ENCODE results near the gene ACHE. TPM values are rescaled to one million over a fixed set of nuclear protein-coding genes. Genes with fewer than 3 reads are reported as not detected.

Gene ACHE
- total RNA-seq, 6 donors from 2014 or later: 1.3 to 2.9 (median 2.2) TPM; not detected in 1

- TF ChIP-seq POLR2AphosphoS5 (IDR thresholded peaks at IDR 0.05): no peak
- TF ChIP-seq POLR2A (IDR thresholded peaks at IDR 0.05): no peak
- TF ChIP-seq, protein P1, sequence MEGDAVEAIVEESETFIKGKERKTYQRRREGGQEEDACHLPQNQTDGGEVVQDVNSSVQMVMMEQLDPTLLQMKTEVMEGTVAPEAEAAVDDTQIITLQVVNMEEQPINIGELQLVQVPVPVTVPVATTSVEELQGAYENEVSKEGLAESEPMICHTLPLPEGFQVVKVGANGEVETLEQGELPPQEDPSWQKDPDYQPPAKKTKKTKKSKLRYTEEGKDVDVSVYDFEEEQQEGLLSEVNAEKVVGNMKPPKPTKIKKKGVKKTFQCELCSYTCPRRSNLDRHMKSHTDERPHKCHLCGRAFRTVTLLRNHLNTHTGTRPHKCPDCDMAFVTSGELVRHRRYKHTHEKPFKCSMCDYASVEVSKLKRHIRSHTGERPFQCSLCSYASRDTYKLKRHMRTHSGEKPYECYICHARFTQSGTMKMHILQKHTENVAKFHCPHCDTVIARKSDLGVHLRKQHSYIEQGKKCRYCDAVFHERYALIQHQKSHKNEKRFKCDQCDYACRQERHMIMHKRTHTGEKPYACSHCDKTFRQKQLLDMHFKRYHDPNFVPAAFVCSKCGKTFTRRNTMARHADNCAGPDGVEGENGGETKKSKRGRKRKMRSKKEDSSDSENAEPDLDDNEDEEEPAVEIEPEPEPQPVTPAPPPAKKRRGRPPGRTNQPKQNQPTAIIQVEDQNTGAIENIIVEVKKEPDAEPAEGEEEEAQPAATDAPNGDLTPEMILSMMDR (IDR thresholded peaks at IDR 0.05): no peak
- no peak for TF ChIP-seq EP300 (IDR thresholded peaks at IDR 0.05)
- peaks cover 0 to 32% (median 22%) of the 10 kb centered on the region in 4 donors for H3K27me3 ChIP-seq
- no peak for ATAC-seq (ENCODE audit: low FRiP score in 2 of 2)
- H3K4me3 ChIP-seq: peak overlapping the region in 2 of 4 donors; percentile 50 to 53
- WGBS, 2 donors: 60 to 72% methylated on average over 21 to 25 of the region's 40 CpGs
- H3K27ac ChIP-seq: no peak overlapping the region
- H3K36me3 ChIP-seq: no peaks in the 10 kb centered on the region
- H3K9me3 ChIP-seq: no peaks in the 10 kb centered on the region
- peak in 1 of 2 donors; percentile 76 for DNase-seq
- H3K4me1 ChIP-seq: peaks cover 34 to 49% (median 43%) of the 10 kb centered on the region in 4 donors
Measured at GRCh38 chr7:100893910-100894721, 1.6 kb downstream of the ACHE start.

GRCh38 chr7:100893318-100893895 lies 2.3 kb downstream of the ACHE start:
- H3K27me3 ChIP-seq: peaks cover 0 to 32% (median 22%) of the 10 kb centered on the region in 4 donors
- WGBS, 2 donors: 92 to 94% methylated on average over 20 to 31 of the region's 32 CpGs

GRCh38 chr7:100892364-100893317 lies 3.0 kb downstream of the ACHE start:
- H3K4me1 ChIP-seq: peaks cover 49 to 63% (median 58%) of the 10 kb centered on the region in 4 donors
- 92 to 95% methylated on average over 28 to 44 of the region's 44 CpGs for WGBS, 2 donors
- DNase-seq: peak in 1 of 2 donors; percentile 75

More at GRCh38 chr7:100893318-100893895, 2.3 kb downstream of the ACHE start:
- H3K4me3 ChIP-seq: no peak overlapping the region
- H3K27ac ChIP-seq: no peak overlapping the region
- H3K4me1 ChIP-seq: peaks cover 42 to 56% (median 50%) of the 10 kb centered on the region in 4 donors
- H3K36me3 ChIP-seq: peaks cover 0 to 3% (median under 1%) of the 10 kb centered on the region in 4 donors
- DNase-seq (peak in 1 of 2 donors; percentile 85), ATAC-seq (ENCODE audit: low FRiP score in 2 of 2) (no peak)
- TF ChIP-seq POLR2AphosphoS5 (IDR thresholded peaks at IDR 0.05) (no peak), POLR2A (IDR thresholded peaks at IDR 0.05) (no peak), EP300 (IDR thresholded peaks at IDR 0.05) (no peak)
- TF ChIP-seq, protein P1 (IDR thresholded peaks at IDR 0.05): no peak
- H3K9me3 ChIP-seq: no peaks in the 10 kb centered on the region

More at GRCh38 chr7:100892364-100893317, 3.0 kb downstream of the ACHE start:
- Histone ChIP-seq H3K4me3 (no peak overlapping the region), H3K27me3 (peaks cover 0 to 31% (median 20%) of the 10 kb centered on the region in 4 donors), H3K36me3 (peaks cover 0 to 10% (median 4%) of the 10 kb centered on the region in 4 donors), H3K9me3 (no peaks in the 10 kb centered on the region), H3K27ac (no peak overlapping the region)
- no peak for ATAC-seq (ENCODE audit: low FRiP score in 2 of 2)
- TF ChIP-seq POLR2AphosphoS5 (IDR thresholded peaks at IDR 0.05): no peak
- TF ChIP-seq, protein P1 (IDR thresholded peaks at IDR 0.05): no peak
- TF ChIP-seq POLR2A (IDR thresholded peaks at IDR 0.05): no peak
- no peak for TF ChIP-seq EP300 (IDR thresholded peaks at IDR 0.05)

All from upper lobe of left lung (tissue), 6 donors.